ENCODE data around the gene ADCY6. TPM values are rescaled to one million over a fixed set of nuclear protein-coding genes. Genes with fewer than 3 reads are reported as not detected.

ADCY6 gene
- total and polyA plus RNA-seq, 2 donors, result 2.6 to 6.1 TPM

DNA sequence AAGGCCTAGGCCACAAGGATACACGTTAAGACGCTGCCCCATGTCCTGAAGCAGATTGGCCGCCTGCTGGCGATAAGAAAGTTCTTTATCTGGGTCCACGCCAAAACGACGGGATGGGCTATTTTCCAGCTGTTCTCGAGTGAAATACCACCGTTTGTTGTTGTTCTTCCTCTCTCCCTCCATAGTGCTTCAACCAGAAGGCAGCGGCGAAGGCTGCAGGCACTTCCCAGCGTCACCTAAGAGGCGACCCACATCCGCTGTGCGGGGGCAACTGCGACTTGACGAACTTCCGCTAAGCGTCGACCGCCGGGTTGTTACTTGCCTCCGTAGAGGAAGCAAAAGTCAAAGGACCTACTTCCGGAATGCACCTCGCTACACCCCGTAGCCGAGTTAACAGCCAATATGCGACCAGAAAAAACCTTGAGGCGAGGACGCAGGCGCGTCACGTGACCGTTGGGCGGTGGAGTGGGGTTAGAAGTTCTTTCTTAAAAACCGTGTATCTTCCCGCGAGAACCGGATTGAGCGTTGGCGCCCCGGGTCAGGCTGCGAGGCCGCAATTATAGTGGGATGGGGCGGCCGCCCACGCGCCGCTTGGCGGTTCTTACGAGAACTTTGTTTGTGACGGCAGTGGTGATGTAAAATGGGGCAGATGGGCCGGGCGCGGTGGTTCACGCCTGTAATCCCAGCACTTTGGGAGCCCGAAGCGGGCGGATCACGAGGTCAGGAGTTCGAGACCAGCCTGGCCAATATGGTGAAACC is 72.2 kb downstream of the ADCY6 start, which contains the start of gene CCNT1:
Gene CCNT1, minus strand, starts transcription at position 215 of the 759 bp plus-strand sequence. Its CDS starts 32 bp downstream, at position 183.
- peak within 1 kb of the TSS; percentile 75 to 85 for H3K4me3 ChIP-seq (ENCODE audit: low read length in 2 of 2)

More for the DNA sequence above, 72.2 kb downstream of the ADCY6 start, which contains the start of gene CCNT1:
- H3K36me3 ChIP-seq (ENCODE audit: control insufficient read depth in 2 of 2, insufficient read depth in 2 of 2, low read length in 1 of 2), result peaks cover 11 to 28% of the 10 kb centered on the region in 2 donors
- peak within 1 kb of the TSS; percentile 96 to 97 for H3K27ac ChIP-seq (ENCODE audit: low read depth in 1 of 2, low read length in 1 of 2)
- peaks cover 0 to 9% of the 10 kb centered on the region in 2 donors for H3K9me3 ChIP-seq (ENCODE audit: control insufficient read depth in 2 of 2, insufficient read depth in 1 of 2, low read length in 1 of 2)
- WGBS, result under 1% methylated on average over 61 of the region's 61 CpGs
- peak; percentile 99 to 100 (median 99) for DNase-seq (ENCODE audit: low read depth in 6 of 9, low spot score in 9 of 9)
- H3K4me1 ChIP-seq (ENCODE audit: control insufficient read depth in 2 of 2, insufficient read depth in 2 of 2, low read length in 2 of 2), result peaks cover 11 to 14% of the 10 kb centered on the region in 2 donors
- H3K27me3 ChIP-seq (ENCODE audit: control insufficient read depth in 2 of 2, insufficient read depth in 1 of 2, low read length in 1 of 2), result no peaks in the 10 kb centered on the region

Other genes with a start within 250 kb of the ADCY6 start
- 0.14 TPM for gene LALBA, start 219.0 kb downstream of the ADCY6 start, total RNA-seq
- 0.68 TPM for gene LALBA, start 219.0 kb downstream of the ADCY6 start, polyA plus RNA-seq
- gene KANSL2, start 106.9 kb downstream of the ADCY6 start, total RNA-seq, result 38.9 TPM
- 70.1 TPM for gene KANSL2, start 106.9 kb downstream of the ADCY6 start, polyA plus RNA-seq
- gene CCNT1, start 72.4 kb downstream of the ADCY6 start, total RNA-seq, result 21.8 TPM
- gene CCNT1, start 72.4 kb downstream of the ADCY6 start, polyA plus RNA-seq, result 9.2 TPM
- 8.3 TPM for gene CACNB3, start 29.4 kb upstream of the ADCY6 start, total RNA-seq
- gene CACNB3, start 29.4 kb upstream of the ADCY6 start, polyA plus RNA-seq, result 10.4 TPM
- 96.6 TPM for gene DDX23, start 63.1 kb upstream of the ADCY6 start, total RNA-seq
- gene DDX23, start 63.1 kb upstream of the ADCY6 start, polyA plus RNA-seq, result 61.3 TPM
- gene RND1, start 76.8 kb upstream of the ADCY6 start, total RNA-seq, result 1.1 TPM
- gene RND1, start 76.8 kb upstream of the ADCY6 start, polyA plus RNA-seq, result 1.8 TPM
- gene FKBP11, start 136.4 kb upstream of the ADCY6 start, total RNA-seq, result 8.3 TPM
- 36.7 TPM for gene FKBP11, start 136.4 kb upstream of the ADCY6 start, polyA plus RNA-seq
- gene ARF3, start 168.4 kb upstream of the ADCY6 start, total RNA-seq, result 48.1 TPM
- gene ARF3, start 168.4 kb upstream of the ADCY6 start, polyA plus RNA-seq, result 70.6 TPM
- gene WNT10B, start 182.6 kb upstream of the ADCY6 start, total RNA-seq, result 3.4 TPM
- 14.1 TPM for gene WNT10B, start 182.6 kb upstream of the ADCY6 start, polyA plus RNA-seq
- not detected for gene WNT1, start 189.2 kb upstream of the ADCY6 start, total RNA-seq
- gene WNT1, start 189.2 kb upstream of the ADCY6 start, polyA plus RNA-seq, result 0.05 TPM
- 0.09 TPM for gene DDN, start 210.3 kb upstream of the ADCY6 start, total RNA-seq
- 0.18 TPM for gene DDN, start 210.3 kb upstream of the ADCY6 start, polyA plus RNA-seq
- gene PRKAG1, start 229.7 kb upstream of the ADCY6 start, total RNA-seq, result 65.3 TPM
- 58.5 TPM for gene PRKAG1, start 229.7 kb upstream of the ADCY6 start, polyA plus RNA-seq

Measured in thymus (tissue), 11 donors.